Mammary epithelial cell (primary cell): ENCODE measurements around the gene CSTPP1.

Experiments
- EZH2 ChIP-seq: IDR thresholded peaks from 2 replicates; pipeline ENCODE4 v1.6.1; 2012; ENCODE audit warnings: low read length, inconsistent platforms, borderline replicate concordance
- TF ChIP-seq, protein P1 (sequence below), 2 donors: IDR thresholded peaks in 1 of 2; conservative IDR thresholded peaks in 1 of 2; 2 replicates each; pipeline ENCODE4 v1.5.1; 2011 to 2012; ENCODE audit warnings: inconsistent platforms in 2 of 2, low read length in 2 of 2, mild to moderate bottlenecking in 2 of 2, control low read depth in 1 of 2, low read depth in 1 of 2; ENCODE audit not compliant: insufficient read depth in 1 of 2; ENCODE audit errors: extremely low read depth in 1 of 2

GRCh38 chr11:47002390-47002789 lies 65.8 kb downstream of the CSTPP1 start:
- TF ChIP-seq, protein P1, sequence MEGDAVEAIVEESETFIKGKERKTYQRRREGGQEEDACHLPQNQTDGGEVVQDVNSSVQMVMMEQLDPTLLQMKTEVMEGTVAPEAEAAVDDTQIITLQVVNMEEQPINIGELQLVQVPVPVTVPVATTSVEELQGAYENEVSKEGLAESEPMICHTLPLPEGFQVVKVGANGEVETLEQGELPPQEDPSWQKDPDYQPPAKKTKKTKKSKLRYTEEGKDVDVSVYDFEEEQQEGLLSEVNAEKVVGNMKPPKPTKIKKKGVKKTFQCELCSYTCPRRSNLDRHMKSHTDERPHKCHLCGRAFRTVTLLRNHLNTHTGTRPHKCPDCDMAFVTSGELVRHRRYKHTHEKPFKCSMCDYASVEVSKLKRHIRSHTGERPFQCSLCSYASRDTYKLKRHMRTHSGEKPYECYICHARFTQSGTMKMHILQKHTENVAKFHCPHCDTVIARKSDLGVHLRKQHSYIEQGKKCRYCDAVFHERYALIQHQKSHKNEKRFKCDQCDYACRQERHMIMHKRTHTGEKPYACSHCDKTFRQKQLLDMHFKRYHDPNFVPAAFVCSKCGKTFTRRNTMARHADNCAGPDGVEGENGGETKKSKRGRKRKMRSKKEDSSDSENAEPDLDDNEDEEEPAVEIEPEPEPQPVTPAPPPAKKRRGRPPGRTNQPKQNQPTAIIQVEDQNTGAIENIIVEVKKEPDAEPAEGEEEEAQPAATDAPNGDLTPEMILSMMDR (conservative IDR thresholded peaks at IDR 0.05 in 1 of 2, IDR thresholded peaks at IDR 0.05 in 1 of 2; ENCODE audit: extremely low read depth in 1 of 2, insufficient read depth in 1 of 2, low read depth in 1 of 2, low read length in 2 of 2) = no peak
- no peak for TF ChIP-seq EZH2
